Glutamatergic neuron (in vitro differentiated cells): Measurements from ENCODE around the gene AGER. TPM values are rescaled to one million over a fixed set of nuclear protein-coding genes. Genes with fewer than 3 reads are reported as not detected.

Experiments used
- DNase-seq: peaks from one replicate; pipeline ENCODE4 v3.0.0; 2022
- H3K27ac Mint-ChIP-seq: one replicate; pipeline ENCODE4 v1.8.0; 2020; ENCODE audit warnings: mild to moderate bottlenecking, mixed read lengths, inconsistent platforms; ENCODE audit not compliant: unreplicated experiment
- H3K27me3 Mint-ChIP-seq: one replicate; pipeline ENCODE4 v1.8.0; 2020; ENCODE audit warnings: mild to moderate bottlenecking, moderate library complexity, mixed read lengths, inconsistent platforms; ENCODE audit not compliant: unreplicated experiment
- H3K36me3 Mint-ChIP-seq: one replicate; pipeline ENCODE4 v1.8.0; 2020; ENCODE audit warnings: mild to moderate bottlenecking, mixed read lengths, inconsistent platforms; ENCODE audit not compliant: unreplicated experiment
- H3K4me1 Mint-ChIP-seq: one replicate; pipeline ENCODE4 v1.8.0; 2020; ENCODE audit warnings: mild to moderate bottlenecking, low read depth, mixed read lengths, inconsistent platforms; ENCODE audit not compliant: unreplicated experiment
- H3K4me3 Mint-ChIP-seq: one replicate; pipeline ENCODE4 v1.8.0; 2020; ENCODE audit warnings: mild to moderate bottlenecking, mixed read lengths, inconsistent platforms; ENCODE audit not compliant: unreplicated experiment
- H3K9me3 Mint-ChIP-seq: one replicate; pipeline ENCODE4 v1.8.0; 2020; ENCODE audit warnings: mild to moderate bottlenecking, moderate library complexity, mixed read lengths, inconsistent platforms; ENCODE audit not compliant: unreplicated experiment
- CTCF ChIP-seq: fragments of 200-600 bp; sonication (generic); IDR thresholded peaks from one replicate; pipeline ENCODE4 v1.5.0; 2021; ENCODE audit not compliant: partially characterized antibody, unreplicated experiment
- total RNA-seq: library from RNA; stranded (reverse); fragmentation: NEBNext Ultra II Directional; extraction: Animal tissue kit (Norgen Biotek cat#: 25700); gene quantifications from one replicate; pipeline ENCODE4 v1.2.1, GENCODE V29; 2021; ENCODE audit not compliant: unreplicated experiment

The AGER gene
- total RNA-seq, 1 donor from 2014 or later = 13.2 TPM

GRCh38 chr6:32210191-32210601 lies 26.1 kb upstream of the AGER start:
- Mint-ChIP-seq H3K9me3 (peaks cover 3% of the 10 kb centered on the region), H3K4me1 (no peaks in the 10 kb centered on the region), H3K27me3 (peaks cover 7% of the 10 kb centered on the region), H3K36me3 (no peaks in the 10 kb centered on the region), H3K4me3 (no peak overlapping the region), H3K27ac (no peak overlapping the region)
- no peak for TF ChIP-seq CTCF
- no peak for DNase-seq

- Mint-ChIP-seq H3K36me3 (no peaks in the 10 kb centered on the region), H3K27ac (no peak overlapping the region), H3K27me3 (peaks cover 7% of the 10 kb centered on the region), H3K4me3 (no peak overlapping the region), H3K4me1 (no peaks in the 10 kb centered on the region), H3K9me3 (peaks cover 5% of the 10 kb centered on the region)
- DNase-seq = no peak
- TF ChIP-seq CTCF = no peak
These were observed 24.9 kb upstream of the AGER start for GRCh38 chr6:32208996-32209395.

GRCh38 chr6:32204268-32204715 lies 20.2 kb upstream of the AGER start:
- no peak overlapping the region for H3K27ac Mint-ChIP-seq
- no peaks in the 10 kb centered on the region for H3K36me3 Mint-ChIP-seq
- TF ChIP-seq CTCF = no peak
- H3K27me3 Mint-ChIP-seq = peaks cover 2% of the 10 kb centered on the region
- H3K4me3 Mint-ChIP-seq = no peak overlapping the region
- H3K4me1 Mint-ChIP-seq = peaks cover 4% of the 10 kb centered on the region
- DNase-seq = no peak
- peaks cover 6% of the 10 kb centered on the region for H3K9me3 Mint-ChIP-seq

GRCh38 chr6:32203426-32204267 lies 19.6 kb upstream of the AGER start:
- H3K9me3 Mint-ChIP-seq = peaks cover 6% of the 10 kb centered on the region
- H3K36me3 Mint-ChIP-seq = no peaks in the 10 kb centered on the region
- no peak overlapping the region for H3K27ac Mint-ChIP-seq
- TF ChIP-seq CTCF = no peak
- peaks cover 2% of the 10 kb centered on the region for H3K27me3 Mint-ChIP-seq
- peaks cover 4% of the 10 kb centered on the region for H3K4me1 Mint-ChIP-seq
- no peak for DNase-seq
- no peak overlapping the region for H3K4me3 Mint-ChIP-seq

GRCh38 chr6:32202186-32202585 lies 18.1 kb upstream of the AGER start:
- Mint-ChIP-seq H3K9me3 (peaks cover 6% of the 10 kb centered on the region), H3K4me3 (no peak overlapping the region), H3K27ac (no peak overlapping the region), H3K36me3 (no peaks in the 10 kb centered on the region), H3K27me3 (peaks cover 2% of the 10 kb centered on the region), H3K4me1 (peaks cover 4% of the 10 kb centered on the region)
- TF ChIP-seq CTCF = no peak
- no peak for DNase-seq
